Subcutaneous abdominal adipose tissue (tissue), 5 donors: ENCODE data around the gene TMEM121.
"Not testable (repeated sequence)": the region's sequence is repeated elsewhere in the genome, so short reads cannot be mapped to it uniquely, and the experiment has no call there.

Experiments used
- H3K27ac ChIP-seq: one replicate; pipeline ENCODE4 v1.7.0; 2013; ENCODE audit warnings: low read depth, mild to moderate bottlenecking, inconsistent platforms, low read length, moderate library complexity
- H3K27me3 ChIP-seq, 5 donors: one replicate each; pipeline ENCODE4 v1.7.0; 2013; ENCODE audit warnings: low read length in 5 of 5, inconsistent platforms in 1 of 5; ENCODE audit not compliant: control insufficient read depth in 5 of 5, insufficient read depth in 4 of 5
- H3K36me3 ChIP-seq, 5 donors: one replicate each; pipeline ENCODE4 v1.7.0; 2013; ENCODE audit warnings: low read length in 5 of 5; ENCODE audit not compliant: control insufficient read depth in 5 of 5, insufficient read depth in 5 of 5
- H3K4me1 ChIP-seq, 5 donors: one replicate each; pipeline ENCODE4 v1.7.0; 2013; ENCODE audit warnings: low read length in 5 of 5, mild to moderate bottlenecking in 3 of 5, moderate library complexity in 1 of 5; ENCODE audit not compliant: control insufficient read depth in 5 of 5, insufficient read depth in 5 of 5
- H3K4me3 ChIP-seq, 5 donors: one replicate each; pipeline ENCODE4 v1.7.0; 2013; ENCODE audit warnings: low read length in 5 of 5, low read depth in 1 of 5
- H3K9ac ChIP-seq, 5 donors: one replicate each; pipeline ENCODE4 v1.7.0; 2013; ENCODE audit warnings: low read length in 5 of 5, mild to moderate bottlenecking in 4 of 5, moderate library complexity in 3 of 5
- H3K9me3 ChIP-seq, 5 donors: one replicate each; pipeline ENCODE4 v1.7.0; 2013; ENCODE audit warnings: low read length in 5 of 5; ENCODE audit not compliant: control insufficient read depth in 5 of 5
- donor health status: healthy.
- donor health status: healthy.
- donor health status: healthy.
- donor health status: healthy.
- donor health status: healthy.

The TMEM121 gene

GRCh38 chr14:105571181-105571951 is 45.0 kb downstream of the TMEM121 start:
- not testable (repeated sequence) for H3K36me3 ChIP-seq, H3K27me3 ChIP-seq, H3K9ac ChIP-seq, H3K4me3 ChIP-seq, H3K27ac ChIP-seq, H3K9me3 ChIP-seq, H3K4me1 ChIP-seq

DNA sequence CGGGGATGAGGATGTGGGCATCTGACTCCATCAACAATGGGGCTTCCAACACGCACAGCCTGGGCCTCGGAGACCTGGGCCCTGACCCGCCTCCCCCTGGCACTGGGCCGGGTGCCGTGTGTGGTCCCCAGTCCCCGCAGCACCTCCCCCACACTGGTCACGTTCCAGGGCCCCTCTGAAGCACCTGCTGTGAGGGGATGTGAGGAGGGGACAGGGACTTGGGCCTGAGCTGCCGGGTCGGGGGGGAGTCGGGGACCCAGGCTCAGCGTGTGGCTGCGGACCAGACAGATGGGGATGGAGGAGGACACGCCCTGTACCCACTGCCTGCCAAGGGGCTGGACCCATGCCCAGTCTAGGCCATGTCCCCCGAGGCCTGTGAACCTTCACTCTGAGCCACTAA is 45.7 kb downstream of the TMEM121 start:
- H3K36me3 ChIP-seq, H3K4me3 ChIP-seq, H3K27ac ChIP-seq, H3K9me3 ChIP-seq, H3K9ac ChIP-seq, H3K4me1 ChIP-seq, H3K27me3 ChIP-seq: not testable (repeated sequence)

DNA sequence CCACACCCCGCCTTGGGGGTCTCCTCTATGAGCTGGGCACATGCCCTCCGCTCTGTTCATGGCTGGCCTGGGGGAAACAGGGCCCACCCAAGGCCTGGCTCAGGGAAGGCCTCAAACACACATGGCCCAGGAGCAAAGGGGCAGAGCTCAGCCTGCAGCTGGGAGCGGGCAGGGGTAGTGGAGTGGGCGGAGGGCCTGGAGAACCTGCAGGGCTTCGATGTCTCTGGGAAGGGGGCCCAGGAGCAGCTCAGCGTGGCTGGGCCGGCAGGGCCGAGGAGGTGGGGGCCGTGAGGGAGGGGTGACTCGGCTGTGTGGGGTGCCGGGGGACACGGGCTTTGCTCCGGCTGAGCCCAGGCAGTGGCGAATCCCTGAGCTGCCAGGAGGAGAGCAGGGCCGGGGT is 47.5 kb downstream of the TMEM121 start:
- not testable (repeated sequence) for H3K27me3 ChIP-seq, H3K27ac ChIP-seq, H3K4me1 ChIP-seq, H3K9me3 ChIP-seq, H3K9ac ChIP-seq, H3K36me3 ChIP-seq, H3K4me3 ChIP-seq

- H3K36me3 ChIP-seq, H3K9me3 ChIP-seq, H3K27ac ChIP-seq, H3K4me3 ChIP-seq, H3K4me1 ChIP-seq, H3K27me3 ChIP-seq, H3K9ac ChIP-seq: not testable (repeated sequence)
Observed at GRCh38 chr14:105574411-105574810, 48.0 kb downstream of the TMEM121 start.

DNA sequence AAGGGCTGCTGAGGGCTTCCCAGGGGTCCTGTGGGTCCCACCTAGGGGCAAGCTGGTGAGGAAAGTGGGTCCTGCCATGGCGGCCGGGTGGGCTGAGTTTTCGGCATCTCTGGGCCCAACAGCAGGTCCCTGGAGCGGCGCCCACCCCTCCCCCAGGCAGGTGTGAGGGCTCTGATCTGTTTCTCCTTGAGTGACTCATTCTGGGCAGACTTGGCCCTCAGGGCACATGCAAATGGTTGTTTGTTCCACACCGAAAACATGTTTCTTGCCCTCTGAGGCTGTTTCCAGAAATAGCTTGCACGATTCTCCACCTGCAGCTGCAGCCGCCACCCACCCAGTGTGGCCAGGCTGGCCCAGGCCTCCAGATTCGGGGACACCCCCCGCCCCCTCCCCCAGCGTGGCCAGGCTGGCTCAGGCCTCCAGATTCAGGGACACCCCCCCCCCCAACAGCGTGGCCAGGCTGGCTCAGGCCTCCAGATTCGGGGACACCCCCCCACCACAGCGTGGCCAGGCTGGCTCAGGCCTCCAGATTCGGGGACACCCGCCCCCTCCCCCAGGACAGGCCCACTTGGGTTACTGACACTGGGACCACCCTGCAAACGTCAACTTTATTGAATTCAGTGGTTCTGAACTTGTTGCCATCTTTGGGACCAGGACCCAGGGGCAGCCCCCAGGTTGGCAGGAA is 48.8 kb downstream of the TMEM121 start:
- not testable (repeated sequence) for H3K4me3 ChIP-seq, H3K9ac ChIP-seq, H3K27me3 ChIP-seq, H3K36me3 ChIP-seq, H3K4me1 ChIP-seq, H3K9me3 ChIP-seq, H3K27ac ChIP-seq

DNA sequence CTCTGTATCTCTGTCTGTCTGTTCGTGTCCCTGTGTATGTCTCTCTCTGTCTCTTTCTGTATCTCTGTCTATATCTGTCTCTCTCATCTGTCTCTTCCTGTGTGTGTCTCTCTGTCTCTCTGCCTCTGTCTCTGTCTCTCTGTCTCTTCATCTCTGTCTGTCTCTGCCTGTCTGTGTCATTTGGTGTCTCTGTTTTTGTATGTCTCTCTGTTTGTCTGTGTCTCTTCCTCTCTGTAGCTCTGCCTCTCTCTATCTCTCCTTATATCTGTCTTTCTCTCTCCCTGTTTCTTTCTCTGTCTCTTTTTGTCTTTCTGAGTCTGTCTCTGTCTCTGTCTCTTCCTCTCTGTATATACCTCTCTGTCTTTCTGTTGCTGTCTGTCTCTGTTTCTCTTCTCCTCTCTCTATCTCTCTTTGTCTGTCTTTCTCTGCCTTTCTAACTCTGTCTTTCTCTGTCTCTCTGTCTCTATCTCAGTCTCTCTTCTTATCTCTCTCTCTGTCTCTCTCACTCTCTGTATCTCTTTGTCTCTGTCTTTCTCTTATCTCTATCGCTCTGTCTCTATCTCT is 50.2 kb downstream of the TMEM121 start:
- Histone ChIP-seq H3K27me3 (no peaks in the 10 kb centered on the region), H3K27ac (no peak overlapping the region), H3K36me3 (no peaks in the 10 kb centered on the region), H3K9ac (no peak overlapping the region), H3K9me3 (no peaks in the 10 kb centered on the region), H3K4me3 (no peak overlapping the region), H3K4me1 (no peaks in the 10 kb centered on the region)

- H3K36me3 ChIP-seq = no peaks in the 10 kb centered on the region
- H3K27ac ChIP-seq = no peak overlapping the region
- H3K27me3 ChIP-seq = no peaks in the 10 kb centered on the region
- no peak overlapping the region for H3K4me3 ChIP-seq
- H3K4me1 ChIP-seq = no peaks in the 10 kb centered on the region
- no peak overlapping the region for H3K9ac ChIP-seq
- no peaks in the 10 kb centered on the region for H3K9me3 ChIP-seq
Observed at GRCh38 chr14:105577314-105577861, 51.0 kb downstream of the TMEM121 start.

DNA sequence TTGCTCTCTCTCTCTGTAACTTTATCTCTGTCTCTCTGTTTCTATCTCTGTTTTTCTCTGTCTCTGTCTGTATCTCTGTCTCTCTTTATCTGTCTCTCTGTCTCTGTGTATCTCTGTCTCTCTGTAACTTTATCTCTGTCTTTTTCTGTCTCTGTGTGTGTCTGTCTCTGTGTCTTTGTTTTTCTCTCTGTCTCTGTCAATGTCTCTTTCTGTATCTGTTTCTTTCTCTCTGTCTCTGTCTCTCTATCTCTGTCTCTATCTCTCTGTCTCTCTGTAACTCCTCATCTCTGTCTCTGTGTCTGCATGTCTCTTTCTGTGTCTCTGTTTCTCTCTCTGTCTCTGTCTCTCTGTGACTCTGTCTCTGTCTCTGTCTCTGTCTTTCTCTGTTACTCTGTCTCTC is 51.7 kb downstream of the TMEM121 start:
- H3K9ac ChIP-seq = no peak overlapping the region
- H3K27me3 ChIP-seq = peaks cover 0 to 2% (median 0%) of the 10 kb centered on the region in 5 donors
- peaks cover 0 to 6% (median 0%) of the 10 kb centered on the region in 5 donors for H3K9me3 ChIP-seq
- H3K4me1 ChIP-seq = no peaks in the 10 kb centered on the region
- H3K4me3 ChIP-seq = no peak overlapping the region
- no peaks in the 10 kb centered on the region for H3K36me3 ChIP-seq
- H3K27ac ChIP-seq = no peak overlapping the region

DNA sequence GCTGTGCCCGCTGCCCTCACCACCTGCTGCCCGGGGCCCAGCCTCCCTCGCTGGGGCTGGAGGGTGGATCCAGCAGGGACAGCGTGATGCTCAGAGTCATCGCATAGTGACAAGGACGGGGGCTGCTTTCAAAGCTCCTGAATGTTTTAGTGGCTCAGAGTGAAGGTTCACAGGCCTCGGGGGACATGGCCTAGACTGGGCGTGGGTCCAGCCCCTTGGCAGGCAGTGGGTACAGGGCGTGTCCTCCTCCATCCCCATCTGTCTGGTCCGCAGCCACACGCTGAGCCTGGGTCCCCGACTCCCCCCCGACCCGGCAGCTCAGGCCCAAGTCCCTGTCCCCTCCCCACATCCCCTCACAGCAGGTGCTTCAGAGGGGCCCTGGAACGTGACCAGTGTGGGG is 52.8 kb downstream of the TMEM121 start:
- H3K27ac ChIP-seq, H3K4me3 ChIP-seq, H3K4me1 ChIP-seq, H3K9me3 ChIP-seq, H3K27me3 ChIP-seq, H3K9ac ChIP-seq, H3K36me3 ChIP-seq: not testable (repeated sequence)
